ENCODE measurements around the gene MYPOP.

Gene MYPOP

DNA sequence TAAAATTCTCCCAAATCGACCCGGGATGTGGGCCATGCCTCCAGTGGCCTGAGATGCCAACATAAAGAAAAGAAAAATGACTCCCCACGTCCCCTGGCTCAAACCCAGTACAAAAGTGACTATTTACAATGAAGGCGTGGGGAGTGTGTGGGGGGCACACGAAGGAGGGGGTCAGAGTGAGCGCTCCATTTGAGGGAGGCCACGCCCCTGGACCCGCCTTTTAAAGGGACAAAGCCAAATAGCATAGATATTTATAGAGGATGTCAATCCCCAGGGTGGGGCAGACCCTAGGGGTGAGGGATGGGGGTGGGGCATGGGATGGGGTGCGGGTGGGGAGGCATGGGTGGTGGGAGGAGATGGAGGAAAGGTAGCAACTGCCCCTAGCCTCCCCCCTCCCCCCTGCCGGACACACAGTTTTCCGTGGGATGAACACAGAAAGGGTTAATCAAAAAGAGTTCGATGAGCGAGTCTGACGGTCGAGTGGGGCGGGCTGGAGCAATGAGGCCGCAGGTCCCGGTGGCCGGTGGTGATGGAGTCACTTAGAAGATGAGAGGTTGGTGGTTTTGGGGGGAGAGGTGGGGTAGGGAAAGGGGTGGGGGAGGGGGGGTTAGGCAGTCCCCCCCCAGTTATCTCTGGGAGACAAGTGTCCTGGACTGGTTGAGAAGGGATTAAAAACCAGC, 32.3 kb upstream of the MYPOP start:
- no peak for DNase-seq (ENCODE audit: insufficient read length, low spot score)
- no peak for FAIRE-seq
- no peak for TF ChIP-seq CTCF (IDR thresholded peaks at IDR 0.05; ENCODE audit: insufficient read depth, missing control alignments)

GRCh38 chr19:45933759-45934158, 31.3 kb upstream of the MYPOP start:
- TF ChIP-seq CTCF (IDR thresholded peaks at IDR 0.05; ENCODE audit: insufficient read depth, missing control alignments): no peak
- DNase-seq (ENCODE audit: insufficient read length, low spot score): no peak
- no peak for FAIRE-seq

- TF ChIP-seq CTCF (IDR thresholded peaks at IDR 0.05; ENCODE audit: insufficient read depth, missing control alignments): no peak
- no peak for FAIRE-seq
- DNase-seq (ENCODE audit: insufficient read length, low spot score): no peak
Measured at GRCh38 chr19:45931055-45931454, 28.6 kb upstream of the MYPOP start.

DNA sequence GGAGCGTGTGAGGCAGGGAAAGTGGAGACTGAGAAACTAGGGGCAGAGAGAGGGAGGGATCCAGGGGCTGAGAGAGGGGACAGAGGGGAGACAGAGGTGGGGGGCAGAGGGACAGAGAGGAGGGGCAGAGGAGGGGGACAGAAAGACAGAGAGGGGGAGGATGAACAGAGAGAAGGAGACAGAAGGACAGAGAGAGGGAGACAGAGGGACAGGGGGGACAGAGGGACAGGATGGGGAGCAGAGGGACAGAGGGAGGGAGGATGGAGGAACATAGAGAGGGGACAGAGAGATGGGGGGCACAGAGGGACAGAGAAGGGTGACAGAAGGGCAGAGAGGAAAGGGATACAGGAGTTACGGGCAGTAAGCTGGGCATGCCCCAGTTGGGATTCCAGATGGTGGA, 26.8 kb upstream of the MYPOP start:
- DNase-seq (ENCODE audit: insufficient read length, low spot score) (no peak), FAIRE-seq (no peak)
- no peak for TF ChIP-seq CTCF (IDR thresholded peaks at IDR 0.05; ENCODE audit: insufficient read depth, missing control alignments)

- DNase-seq (ENCODE audit: insufficient read length, low spot score) (peak; percentile 97), FAIRE-seq (peak; percentile 41)
- peak; percentile 30 for TF ChIP-seq CTCF (IDR thresholded peaks at IDR 0.05; ENCODE audit: insufficient read depth, missing control alignments)
Measured at GRCh38 chr19:45927565-45928261, 25.3 kb upstream of the MYPOP start.

GRCh38 chr19:45924891-45925447, 22.6 kb upstream of the MYPOP start:
- no peak for FAIRE-seq
- no peak for TF ChIP-seq CTCF (IDR thresholded peaks at IDR 0.05; ENCODE audit: insufficient read depth, missing control alignments)

GRCh38 chr19:45922281-45922680, 19.9 kb upstream of the MYPOP start:
- DNase-seq (ENCODE audit: insufficient read length, low spot score) (no peak), FAIRE-seq (no peak)
- TF ChIP-seq CTCF (IDR thresholded peaks at IDR 0.05; ENCODE audit: insufficient read depth, missing control alignments): no peak

More at GRCh38 chr19:45924891-45925447, 22.6 kb upstream of the MYPOP start:
- no peak for DNase-seq (ENCODE audit: insufficient read length, low spot score)

Data from D721Med (cell line).